Tibial artery (tissue), 4 donors: ENCODE data around the gene POLR2H.

Experiments
- DNase-seq, 2 donors: peaks; one replicate each; pipeline ENCODE4 v3.0.0-alpha.2; 2019
- H3K27ac ChIP-seq, 2 donors: fragments of 200-600 bp; sonication (generic) in 1 of 2; 1 replicate in 1 of 2; 2 replicates in 1 of 2; pipeline ENCODE4 v1.5.1; 2018 to 2019; ENCODE audit warnings: mild to moderate bottlenecking in 1 of 2
- H3K27me3 ChIP-seq, 2 donors: fragments of 200-600 bp; sonication (generic) in 1 of 2; one replicate each; pipeline versions ENCODE4 v1.5.1 to v1.6.0; 2016 to 2019
- H3K36me3 ChIP-seq, 3 donors: fragments of 200-600 bp; sonication (generic) in 2 of 3; one replicate each; pipeline ENCODE4 v1.5.1; 2016 to 2019; ENCODE audit warnings: mild to moderate bottlenecking in 2 of 3
- H3K4me1 ChIP-seq, 4 donors: fragments of 200-600 bp; sonication (generic) in 2 of 4; 1 replicate in 3 of 4; 2 replicates in 1 of 4; pipeline ENCODE4 v1.5.1; 2016 to 2019
- H3K4me3 ChIP-seq, 2 donors: fragments of 200-600 bp; sonication (generic) in 1 of 2; 1 replicate in 1 of 2; 2 replicates in 1 of 2; pipeline ENCODE4 v1.5.1; 2018 to 2019; ENCODE audit warnings: mild to moderate bottlenecking in 2 of 2
- H3K9me3 ChIP-seq, 3 donors: fragments of 200-600 bp; sonication (generic) in 1 of 3; one replicate each; pipeline ENCODE4 v1.5.1; 2016 to 2019
- CTCF ChIP-seq, 2 experiments: fragments of 200-600 bp in 1 of 2; fragments of 450-650 bp in 1 of 2; IDR thresholded peaks; one replicate each; pipeline ENCODE4 v1.5.1; 2017 to 2019; ENCODE audit warnings: antibody characterized with exemption in 2 of 2, mild to moderate bottlenecking in 1 of 2, moderate library complexity in 1 of 2
- intact Hi-C: fragments of 100-400 bp; cut with DNase I; formaldehyde crosslinking; loops from one replicate; pipeline ENCODE4 v1.15.0; 2023; ENCODE audit warnings: low total_unique reads

The POLR2H gene

GRCh38 chr3:184362668-184363546 lies 1.4 kb downstream of the POLR2H start:
- peak; percentile 45 to 46 for TF ChIP-seq CTCF (IDR thresholded peaks at IDR 0.05)
- intact Hi-C loops: loop anchor here (2.0 kb wide), 1 partner anchor 26 kb away; the partner anchor contains the start of gene FAM131A
- Histone ChIP-seq H3K27me3 (no peaks in the 10 kb centered on the region), H3K4me1 (peaks cover 0 to 35% (median 19%) of the 10 kb centered on the region in 4 donors), H3K36me3 (peaks cover 0 to 32% (median 9%) of the 10 kb centered on the region in 3 donors), H3K27ac (peak overlapping the region; percentile 97 to 98), H3K9me3 (no peaks in the 10 kb centered on the region), H3K4me3 (peak overlapping the region; percentile 69 to 96)
- peak; percentile 93 to 98 for DNase-seq

GRCh38 chr3:184366619-184367289 lies 5.2 kb downstream of the POLR2H start:
- H3K27me3 ChIP-seq: no peaks in the 10 kb centered on the region
- peaks cover 0 to 32% (median 9%) of the 10 kb centered on the region in 3 donors for H3K36me3 ChIP-seq
- DNase-seq: no peak
- H3K27ac ChIP-seq: no peak overlapping the region
- H3K4me3 ChIP-seq: no peak overlapping the region
- peaks cover 0 to 46% (median 33%) of the 10 kb centered on the region in 4 donors for H3K4me1 ChIP-seq
- no peaks in the 10 kb centered on the region for H3K9me3 ChIP-seq
- no peak for TF ChIP-seq CTCF (IDR thresholded peaks at IDR 0.05)
- intact Hi-C loops: no loop called here

GRCh38 chr3:184368116-184368515 lies 6.6 kb downstream of the POLR2H start:
- Histone ChIP-seq H3K4me1 (peaks cover 0 to 50% (median 33%) of the 10 kb centered on the region in 4 donors), H3K4me3 (no peak overlapping the region), H3K9me3 (no peaks in the 10 kb centered on the region), H3K27ac (peak overlapping the region in 1 of 2 donors; percentile 63), H3K27me3 (no peaks in the 10 kb centered on the region), H3K36me3 (peaks cover 0 to 32% (median 9%) of the 10 kb centered on the region in 3 donors)
- TF ChIP-seq CTCF (IDR thresholded peaks at IDR 0.05): no peak
- DNase-seq: peak in 1 of 2 donors; percentile 61
- intact Hi-C loops: no loop called here

- H3K36me3 ChIP-seq: peaks cover 0 to 32% (median 9%) of the 10 kb centered on the region in 3 donors
- H3K9me3 ChIP-seq: no peaks in the 10 kb centered on the region
- H3K27ac ChIP-seq: peak overlapping the region; percentile 54 to 63
- TF ChIP-seq CTCF (IDR thresholded peaks at IDR 0.05): no peak
- peak in 1 of 2 donors; percentile 77 for DNase-seq
- H3K27me3 ChIP-seq: no peaks in the 10 kb centered on the region
- intact Hi-C loops: no loop called here
- peaks cover 0 to 50% (median 30%) of the 10 kb centered on the region in 4 donors for H3K4me1 ChIP-seq
- no peak overlapping the region for H3K4me3 ChIP-seq
Measured at GRCh38 chr3:184368586-184369183, 7.2 kb downstream of the POLR2H start.

GRCh38 chr3:184371570-184372018 lies 10.1 kb downstream of the POLR2H start:
- TF ChIP-seq CTCF (IDR thresholded peaks at IDR 0.05): peak; percentile 94 to 97
- intact Hi-C loops: loop anchor here (5.0 to 10.0 kb wide), 3 partner anchors 96 to 173 kb away; no protein-coding TSS in a partner anchor
- no peak overlapping the region for H3K27ac ChIP-seq
- no peak overlapping the region for H3K4me3 ChIP-seq
- H3K4me1 ChIP-seq: peaks cover 0 to 39% (median 21%) of the 10 kb centered on the region in 4 donors
- peaks cover 0 to 16% (median 4%) of the 10 kb centered on the region in 3 donors for H3K36me3 ChIP-seq
- DNase-seq: peak; percentile 74 to 88
- no peaks in the 10 kb centered on the region for H3K27me3 ChIP-seq
- H3K9me3 ChIP-seq: no peaks in the 10 kb centered on the region
